Measurements from ENCODE around the gene TLDC2.
"Not testable (repeated sequence)": the region's sequence is repeated elsewhere in the genome, so short reads cannot be mapped to it uniquely, and the experiment has no call there.

The TLDC2 gene

GRCh38 chr20:36866681-36867495 lies 9.1 kb upstream of the TLDC2 start:
- no peak for DNase-seq (ENCODE audit: low read depth in 2 of 2)

GRCh38 chr20:36871640-36872570 lies 4.0 kb upstream of the TLDC2 start:
- DNase-seq (ENCODE audit: low read depth in 2 of 2): no peak

- DNase-seq (ENCODE audit: low read depth in 2 of 2): no peak
Observed at GRCh38 chr20:36872852-36873251, 3.1 kb upstream of the TLDC2 start.

GRCh38 chr20:36873498-36874189 lies 2.3 kb upstream of the TLDC2 start:
- DNase-seq (ENCODE audit: low read depth in 2 of 2): no peak

- DNase-seq (ENCODE audit: low read depth in 2 of 2): not testable (repeated sequence)
Observed at GRCh38 chr20:36875093-36875492, 845 bp upstream of the TLDC2 start.

DNA sequence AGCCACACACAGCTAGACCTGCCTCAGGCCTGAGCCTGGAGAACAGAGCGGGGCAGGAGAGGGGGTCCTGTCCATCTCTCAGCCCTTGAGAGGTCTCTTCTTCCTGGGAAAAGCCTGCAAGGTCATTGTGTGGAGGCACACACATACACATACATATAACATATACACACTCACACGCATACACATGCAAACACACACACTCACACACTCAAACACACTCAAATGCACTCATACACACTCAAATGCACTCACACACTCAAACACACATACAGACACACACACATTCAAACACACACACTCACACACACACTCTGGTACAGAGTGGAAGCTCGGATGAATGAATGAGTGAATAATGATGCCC lies 515 bp downstream of the TLDC2 start:
- no peak for DNase-seq (ENCODE audit: low read depth in 2 of 2)

DNA sequence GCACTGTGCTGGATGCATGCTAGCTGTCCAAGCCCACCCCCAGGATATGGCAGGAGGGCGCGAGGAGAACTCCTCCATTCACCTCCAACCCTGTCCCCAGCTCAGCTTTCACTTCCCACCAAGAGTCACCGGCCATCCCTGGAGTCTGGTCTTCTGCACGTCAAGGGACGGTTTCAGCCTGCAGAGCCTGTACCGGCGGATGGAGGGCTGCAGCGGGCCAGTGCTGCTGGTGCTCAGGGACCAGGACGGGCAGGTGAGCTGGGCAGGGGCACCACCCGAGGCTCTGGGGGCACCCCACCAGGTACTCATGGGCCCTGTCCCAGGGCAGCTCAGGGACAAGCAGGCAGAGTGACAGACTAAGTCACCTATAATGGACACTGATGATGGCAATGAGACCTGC lies 3.0 kb downstream of the TLDC2 start:
- no peak for DNase-seq (ENCODE audit: low read depth in 2 of 2)

- DNase-seq (ENCODE audit: low read depth in 2 of 2): no peak
Observed at GRCh38 chr20:36880741-36881250, 4.9 kb downstream of the TLDC2 start.

DNA sequence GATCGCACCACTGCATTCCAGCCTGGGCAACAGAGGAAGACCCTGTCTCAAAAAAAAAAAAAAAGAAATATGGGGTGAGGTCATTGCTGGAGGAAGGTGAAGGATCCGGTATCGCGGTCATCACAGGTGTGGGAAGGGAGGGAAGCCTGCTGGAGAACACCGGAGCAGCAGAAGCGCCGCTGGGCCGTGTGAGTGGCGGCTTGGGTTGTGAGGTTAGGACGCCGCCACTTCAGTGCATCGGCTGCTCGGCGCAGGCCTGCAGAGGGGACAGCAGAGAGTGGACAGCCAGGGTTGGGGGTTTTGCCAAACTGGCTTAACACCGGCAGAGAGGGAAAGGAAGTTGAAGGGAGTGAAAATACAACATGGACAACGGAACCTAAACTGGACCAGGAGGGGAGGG lies 5.4 kb downstream of the TLDC2 start:
- no peak for DNase-seq (ENCODE audit: low read depth in 2 of 2)

GRCh38 chr20:36881888-36882287 lies 6.0 kb downstream of the TLDC2 start:
- no peak for DNase-seq (ENCODE audit: low read depth in 2 of 2)

DNA sequence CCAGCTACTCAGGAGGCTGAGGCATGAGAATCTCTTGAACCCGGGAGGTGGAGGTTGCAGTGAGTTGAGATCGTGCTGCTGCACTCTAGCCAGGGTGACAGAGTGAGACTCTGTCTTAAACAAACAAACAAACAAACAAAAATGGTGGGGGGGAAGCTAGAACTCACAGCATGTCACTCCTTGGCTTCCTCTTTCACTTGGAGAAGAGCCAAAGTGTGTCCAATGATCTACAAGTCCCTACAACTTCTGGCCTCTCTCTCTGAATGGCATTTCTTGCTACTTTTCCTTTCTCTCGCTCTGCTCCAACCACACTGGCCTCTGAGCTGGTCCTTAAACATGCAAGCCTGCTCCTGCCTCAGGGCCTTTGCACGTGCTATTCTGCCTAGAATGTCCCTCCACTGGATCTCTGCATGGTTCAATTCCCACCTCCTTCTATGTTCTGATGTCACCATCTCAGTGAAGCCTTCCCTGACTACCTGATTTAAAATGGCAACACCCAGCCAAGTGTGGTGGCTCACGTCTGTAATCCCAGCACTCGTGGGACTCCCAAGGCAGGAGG lies 8.1 kb downstream of the TLDC2 start:
- DNase-seq (ENCODE audit: low read depth in 2 of 2): no peak

DNA sequence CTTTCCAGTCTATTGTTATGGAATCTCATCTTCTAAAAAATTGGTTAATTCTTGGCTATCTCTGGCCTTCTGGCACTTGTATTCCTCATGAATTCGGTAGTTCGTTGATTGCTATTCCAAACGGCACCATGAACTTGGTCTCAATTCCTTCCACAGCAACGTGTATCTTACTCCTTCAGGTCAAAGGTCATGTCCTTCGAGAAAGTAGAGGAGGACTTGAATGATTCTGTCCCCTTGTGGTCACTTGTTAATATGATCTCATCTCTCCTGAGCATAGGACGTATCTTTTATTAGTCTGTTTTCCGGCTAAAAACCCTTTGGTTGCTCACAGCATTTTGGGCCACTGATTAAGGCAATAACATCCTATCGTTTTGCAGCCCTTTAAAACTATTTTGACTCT lies 9.4 kb downstream of the TLDC2 start:
- no peak for DNase-seq (ENCODE audit: low read depth in 2 of 2)

DNA sequence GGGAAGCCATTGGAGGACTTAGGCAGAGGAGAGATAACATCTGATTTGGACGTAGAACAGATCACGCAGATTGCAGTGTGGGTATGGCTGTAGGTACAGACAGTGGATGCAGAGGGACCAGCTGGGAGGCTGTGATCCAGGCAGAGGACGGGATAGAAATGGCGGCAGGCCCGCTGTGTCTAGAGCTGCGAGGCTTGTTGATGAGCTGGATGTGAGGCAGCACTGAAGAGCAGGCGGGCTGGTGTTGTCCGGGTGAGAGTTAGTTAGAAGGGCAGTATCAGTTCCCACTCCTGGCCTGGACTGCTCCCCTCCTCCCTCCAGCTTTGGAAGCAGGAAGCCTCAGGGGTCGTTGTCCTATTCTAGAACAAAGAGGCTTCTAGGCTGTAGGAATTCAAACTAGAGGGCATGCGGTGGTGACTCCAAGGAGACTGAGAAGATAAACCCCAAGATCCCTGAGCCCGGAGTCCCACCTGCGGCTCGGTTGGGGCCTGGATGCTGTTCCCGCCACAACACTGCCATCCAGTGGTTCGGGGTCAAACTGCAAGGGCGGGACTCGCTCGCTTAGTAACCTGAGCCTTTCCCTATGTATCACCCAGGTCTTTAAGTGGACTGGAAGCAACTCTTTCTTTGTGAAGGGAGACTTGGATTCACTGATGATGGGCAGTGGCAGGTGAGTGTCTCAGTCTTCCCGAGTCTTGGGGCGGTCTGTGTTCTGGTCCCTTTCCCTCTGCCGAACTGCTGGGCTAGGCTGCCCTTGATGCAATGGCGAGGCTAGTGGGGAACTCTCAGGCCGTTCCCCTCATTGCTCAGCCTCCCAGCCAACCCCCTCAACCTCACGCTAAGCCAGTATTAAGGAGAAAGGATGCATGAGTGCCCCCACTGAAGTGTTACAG lies 11.2 kb downstream of the TLDC2 start:
- peak; percentile 50 to 61 for DNase-seq (ENCODE audit: low read depth in 2 of 2)

GRCh38 chr20:36887752-36888090 lies 11.8 kb downstream of the TLDC2 start:
- no peak for DNase-seq (ENCODE audit: low read depth in 2 of 2)

DNA sequence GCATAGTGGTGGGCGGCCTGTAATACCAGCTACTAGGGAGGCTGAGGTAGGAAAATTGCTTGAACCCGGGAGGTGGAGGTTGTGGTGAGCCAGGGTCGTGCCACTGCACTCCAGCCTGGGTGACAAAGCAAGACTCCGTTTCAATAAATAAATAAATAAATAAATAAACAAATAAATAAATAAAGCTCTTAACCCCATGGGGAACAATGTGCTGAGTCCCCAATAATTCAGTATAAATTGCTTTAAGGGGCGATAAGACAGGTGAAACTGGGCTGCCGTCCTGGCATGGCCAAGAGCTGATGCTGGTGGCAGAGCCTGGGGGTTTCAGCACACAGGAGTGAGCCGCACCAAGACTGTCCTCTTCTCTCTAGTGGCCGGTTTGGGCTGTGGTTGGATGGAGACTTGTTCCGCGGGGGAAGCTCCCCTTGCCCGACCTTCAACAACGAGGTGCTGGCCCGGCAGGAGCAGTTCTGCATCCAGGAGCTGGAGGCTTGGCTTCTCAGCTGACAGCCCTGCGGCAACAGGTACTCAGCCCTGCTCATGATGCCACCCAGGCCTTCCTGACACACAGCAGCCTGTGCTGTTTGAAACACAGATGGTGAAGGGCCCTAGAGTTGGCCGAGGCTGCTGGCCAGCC lies 13.1 kb downstream of the TLDC2 start:
- DNase-seq (ENCODE audit: low read depth in 2 of 2): no peak

DNA sequence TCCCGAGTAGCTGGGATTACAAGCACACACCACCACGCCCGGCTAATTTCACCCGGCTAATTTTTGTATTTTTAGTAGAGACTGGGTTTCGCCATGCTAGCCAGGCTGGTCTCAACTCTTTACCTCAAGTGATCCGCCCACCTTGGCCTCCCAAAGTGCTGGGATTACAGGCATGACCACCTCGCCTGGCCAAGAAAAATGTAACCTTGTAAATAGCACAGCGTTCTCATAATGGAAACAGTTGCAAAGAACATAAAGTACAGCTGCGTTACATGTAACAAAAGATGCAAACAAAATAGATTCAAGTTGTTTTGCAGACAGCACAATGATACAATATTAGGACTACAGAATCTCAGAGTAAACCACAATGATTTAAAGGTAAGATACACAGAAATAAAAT lies 14.6 kb downstream of the TLDC2 start:
- DNase-seq (ENCODE audit: low read depth in 2 of 2): no peak

GRCh38 chr20:36891211-36891610 lies 15.3 kb downstream of the TLDC2 start:
- DNase-seq (ENCODE audit: low read depth in 2 of 2): no peak

DNA sequence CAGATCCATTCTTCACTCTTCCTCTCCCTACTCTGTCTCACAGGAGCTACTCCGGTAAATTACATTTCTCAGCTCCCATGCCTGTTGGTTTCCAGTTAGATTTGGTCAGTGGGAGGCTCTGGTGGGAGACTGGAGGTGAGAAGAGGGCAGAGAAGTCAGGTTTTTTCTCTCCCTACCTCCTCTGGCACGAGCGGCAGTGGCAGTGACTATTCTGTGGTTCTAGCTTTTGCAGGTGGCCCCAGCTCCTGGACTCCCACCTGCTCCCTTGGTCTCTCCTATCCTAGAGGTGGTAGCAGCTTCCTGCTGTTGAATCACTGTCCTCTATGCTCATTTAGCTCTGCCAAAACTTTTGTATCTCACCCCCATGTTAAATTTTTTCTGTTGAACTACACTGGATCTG lies 17.9 kb downstream of the TLDC2 start:
- DNase-seq (ENCODE audit: low read depth in 2 of 2): no peak

DNA sequence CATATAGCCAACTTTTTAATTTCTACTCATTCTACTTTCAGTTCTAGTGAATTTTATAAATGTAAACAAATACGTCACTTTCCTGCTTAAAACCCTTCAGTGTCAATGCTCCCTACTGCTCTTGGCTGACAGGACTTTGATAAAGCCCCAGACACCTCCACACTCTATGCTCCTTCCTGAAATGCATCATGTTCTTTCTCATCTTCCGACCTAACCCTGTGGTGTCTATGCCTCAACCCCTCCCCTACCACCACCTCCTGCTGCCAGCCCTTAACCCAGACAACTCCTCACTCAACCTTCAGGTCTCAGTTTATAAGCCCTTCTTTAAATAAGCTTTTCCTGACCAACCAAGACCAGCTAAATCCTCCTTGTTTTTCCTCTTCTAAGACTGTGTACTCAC lies 19.1 kb downstream of the TLDC2 start:
- DNase-seq (ENCODE audit: low read depth in 2 of 2): no peak

DNA sequence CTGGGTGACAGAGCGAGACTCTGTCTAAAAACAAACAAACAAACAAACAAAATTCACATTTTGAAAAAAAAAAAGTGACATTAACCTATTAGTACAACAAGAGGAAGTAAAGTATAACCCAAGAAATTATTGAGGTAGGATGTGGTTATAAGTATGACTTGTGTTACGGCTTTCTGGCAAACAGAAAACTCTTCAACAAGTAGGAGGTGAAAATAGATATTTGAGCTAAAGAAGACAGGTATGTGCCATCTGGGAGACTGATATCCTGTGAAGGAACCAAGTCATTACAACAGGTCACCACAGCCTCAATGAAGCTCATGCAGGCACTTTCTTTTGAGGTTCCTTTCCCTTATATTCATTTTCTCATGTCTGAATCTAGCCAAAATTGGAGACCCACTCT lies 28.8 kb downstream of the TLDC2 start:
- DNase-seq (ENCODE audit: low read depth in 2 of 2): no peak
